SJCRH30 (cell line): ENCODE measurements around the gene DLX2. TPM values are rescaled to one million over a fixed set of nuclear protein-coding genes. Genes with fewer than 3 reads are reported as not detected.
A peak's percentile ranks its signal among the peaks of the same experiment; 100 is the strongest.
"Not testable (repeated sequence)": the region's sequence is repeated elsewhere in the genome, so short reads cannot be mapped to it uniquely, and the experiment has no call there.

Experiments
- DNase-seq, 2 experiments: peaks; one replicate each; pipeline ENCODE4 v3.0.0-alpha.2; 2015 to 2020
- H3K27ac ChIP-seq: fragments of 250-450 bp; sonication (Bioruptor Pico); 2 replicates; pipeline ENCODE4 v1.5.1; 2020; ENCODE audit warnings: mild to moderate bottlenecking, moderate library complexity
- H3K27me3 ChIP-seq: fragments of 250-450 bp; sonication (Bioruptor Pico); 2 replicates; pipeline ENCODE4 v1.5.1; 2020; ENCODE audit warnings: mild to moderate bottlenecking, moderate library complexity
- H3K36me3 ChIP-seq: fragments of 250-450 bp; sonication (Bioruptor Pico); 2 replicates; pipeline ENCODE4 v1.5.1; 2020; ENCODE audit warnings: mild to moderate bottlenecking, moderate library complexity
- H3K4me1 ChIP-seq: fragments of 250-450 bp; sonication (Bioruptor Pico); 2 replicates; pipeline ENCODE4 v1.5.1; 2020; ENCODE audit warnings: mild to moderate bottlenecking, moderate library complexity
- H3K4me3 ChIP-seq: fragments of 250-450 bp; sonication (Bioruptor Pico); 2 replicates; pipeline ENCODE4 v1.5.1; 2020; ENCODE audit warnings: mild to moderate bottlenecking, moderate library complexity
- H3K9me3 ChIP-seq: fragments of 250-450 bp; sonication (Bioruptor Pico); replicated peaks from 2 replicates; pipeline ENCODE4 v1.5.1; 2020; ENCODE audit warnings: mild to moderate bottlenecking, moderate library complexity
- total RNA-seq: library from RNA; depleted of rRNA; stranded (reverse); fragments of >200 nt; shearing (Covaris generic); gene quantifications from 2 replicates; pipeline ENCODE4 v1.2.3, GENCODE V29; 2014; rRNA removed

Gene DLX2
- 0.76 and 0.89 TPM in 2 replicates for total RNA-seq

DNA sequence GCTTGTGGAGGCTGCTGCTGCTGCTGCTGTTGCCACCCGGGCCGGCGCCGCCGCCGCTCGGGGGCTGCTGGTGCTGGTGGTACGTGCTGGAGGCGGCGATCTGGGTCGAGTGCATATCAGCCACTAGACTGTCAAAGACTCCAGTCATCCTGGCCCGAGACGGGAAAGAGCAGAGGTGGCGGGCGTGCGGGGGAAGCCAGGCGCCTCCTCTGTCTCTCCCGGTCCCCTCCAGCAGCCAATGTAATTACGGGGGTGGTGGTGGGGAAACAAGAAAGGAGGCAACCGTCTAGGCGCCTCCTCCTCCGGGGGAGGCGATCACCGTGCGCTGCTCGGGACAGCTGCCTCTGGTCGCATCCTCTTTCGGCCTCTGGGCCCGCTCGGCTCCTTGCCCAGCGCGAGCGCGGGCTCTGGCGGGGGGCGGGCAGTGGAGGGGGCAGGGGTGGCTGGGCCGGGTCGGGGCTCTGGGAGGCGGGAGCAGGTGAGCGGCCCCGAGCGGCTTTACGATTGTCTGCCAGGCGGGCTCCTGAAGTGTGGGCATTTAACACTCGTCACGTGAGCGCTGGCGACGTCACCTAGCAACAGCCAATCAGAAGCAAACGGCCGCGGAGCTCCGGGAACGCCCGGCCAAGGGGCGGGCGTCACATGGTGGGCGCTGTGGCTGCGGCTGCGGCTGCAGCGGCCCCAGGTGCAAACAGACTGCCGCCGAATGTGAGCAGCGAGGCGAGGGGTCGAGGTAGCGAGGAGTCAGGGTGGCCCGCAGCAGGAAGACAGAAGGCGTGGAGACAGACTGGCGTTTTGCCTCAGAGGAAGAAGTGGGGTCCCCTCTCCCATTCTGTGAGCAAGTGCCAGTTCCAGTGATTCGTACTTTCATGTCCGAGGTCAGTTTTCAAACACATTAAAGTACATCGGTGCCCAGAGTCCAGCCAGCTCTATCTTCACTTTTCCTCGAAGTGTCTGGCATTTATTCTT is at the start of gene DLX2:
TSS of gene DLX2 (minus strand) at position 510 of the 969 bp plus-strand sequence. CDS start at position 148, 362 bp downstream.
- Histone ChIP-seq H3K4me1 (no peaks in the 10 kb centered on the region), H3K27ac (peak within 1 kb of the TSS; percentile 18), H3K27me3 (no peaks in the 10 kb centered on the region), H3K4me3 (peak within 1 kb of the TSS; percentile 68), H3K9me3 (no peaks in the 10 kb centered on the region), H3K36me3 (no peaks in the 10 kb centered on the region)
- DNase-seq: peak; percentile 93 to 96

GRCh38 chr2:172147944-172148650 is 45.4 kb upstream of the DLX2 start:
- Histone ChIP-seq H3K9me3 (no peaks in the 10 kb centered on the region), H3K4me3 (no peak overlapping the region), H3K4me1 (no peaks in the 10 kb centered on the region), H3K36me3 (no peaks in the 10 kb centered on the region), H3K27ac (no peak overlapping the region), H3K27me3 (no peaks in the 10 kb centered on the region)
- DNase-seq: no peak

- no peaks in the 10 kb centered on the region for H3K36me3 ChIP-seq
- no peak overlapping the region for H3K4me3 ChIP-seq
- H3K27ac ChIP-seq: no peak overlapping the region
- H3K9me3 ChIP-seq: no peaks in the 10 kb centered on the region
- no peak for DNase-seq
- no peaks in the 10 kb centered on the region for H3K27me3 ChIP-seq
- no peaks in the 10 kb centered on the region for H3K4me1 ChIP-seq
These were observed 41.1 kb upstream of the DLX2 start for GRCh38 chr2:172143817-172144216.

- not testable (repeated sequence) for H3K4me1 ChIP-seq, H3K27ac ChIP-seq, H3K36me3 ChIP-seq, H3K9me3 ChIP-seq, DNase-seq, H3K27me3 ChIP-seq, H3K4me3 ChIP-seq
These were observed 36.0 kb upstream of the DLX2 start for GRCh38 chr2:172138727-172139126.

DNA sequence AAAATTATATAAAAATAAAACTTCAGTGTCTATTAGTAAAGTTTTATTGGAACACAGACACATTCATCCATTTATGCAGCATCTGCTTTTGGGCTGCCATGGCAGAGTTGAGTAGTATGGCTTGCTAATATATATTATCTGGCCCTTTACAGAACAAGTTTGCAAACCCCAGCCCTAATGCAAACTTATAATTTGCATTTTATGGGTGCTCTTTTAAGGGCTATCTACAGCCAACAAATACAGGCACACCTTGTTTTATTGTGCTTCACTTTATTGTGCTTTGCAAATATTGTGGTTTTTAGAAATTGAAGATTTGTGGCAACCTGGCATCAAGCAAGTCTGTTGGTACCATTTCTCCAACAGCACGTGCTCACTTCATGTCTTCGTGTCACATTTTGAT is 35.2 kb upstream of the DLX2 start:
- no peaks in the 10 kb centered on the region for H3K4me1 ChIP-seq
- H3K9me3 ChIP-seq: no peaks in the 10 kb centered on the region
- H3K4me3 ChIP-seq: no peak overlapping the region

DNA sequence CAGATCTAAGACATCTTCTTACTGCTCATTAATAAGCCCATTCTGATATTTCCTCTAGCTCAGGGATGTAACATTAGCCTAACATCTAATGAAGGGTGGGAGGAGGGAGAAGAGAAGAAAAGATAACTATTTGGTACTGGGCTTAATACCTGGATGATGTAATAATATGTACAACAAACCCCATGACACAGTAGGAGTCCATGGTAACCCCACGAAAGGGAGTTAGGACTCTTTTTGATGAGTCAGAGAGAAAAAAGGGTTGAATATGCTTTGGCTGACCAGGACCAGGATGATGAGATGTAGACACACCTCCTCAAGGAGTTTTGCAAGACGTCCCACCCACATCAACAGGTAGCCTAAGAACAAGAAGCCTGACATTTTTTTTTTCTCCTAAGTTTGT is 34.4 kb upstream of the DLX2 start:
- H3K4me3 ChIP-seq: no peak overlapping the region
- no peak overlapping the region for H3K27ac ChIP-seq
- H3K9me3 ChIP-seq: no peaks in the 10 kb centered on the region
- H3K27me3 ChIP-seq: no peaks in the 10 kb centered on the region
- H3K36me3 ChIP-seq: no peaks in the 10 kb centered on the region
- no peak for DNase-seq
- H3K4me1 ChIP-seq: no peaks in the 10 kb centered on the region

More for the DNA sequence above, 35.2 kb upstream of the DLX2 start:
- Histone ChIP-seq H3K27ac (no peak overlapping the region), H3K36me3 (no peaks in the 10 kb centered on the region), H3K27me3 (no peaks in the 10 kb centered on the region)
- DNase-seq: no peak

DNA sequence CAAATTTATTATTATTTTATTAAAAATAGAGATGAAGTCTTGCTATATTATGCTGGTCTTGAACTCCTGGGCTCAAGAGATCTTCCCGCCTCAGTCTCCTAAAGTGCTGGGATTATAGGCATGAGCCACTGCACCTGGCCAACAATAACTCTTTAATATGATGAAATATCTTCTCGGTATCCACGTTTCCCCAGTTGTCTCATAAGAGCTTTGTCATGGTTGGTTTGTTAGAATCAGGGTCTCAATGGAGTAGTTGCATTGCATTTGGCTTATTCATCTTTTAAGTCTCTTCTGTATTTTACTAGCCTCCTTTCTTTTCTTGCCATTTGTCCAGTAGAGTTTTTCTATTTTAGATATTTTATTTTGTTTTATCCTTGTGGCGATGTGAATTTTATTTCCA is 32.7 kb upstream of the DLX2 start:
- H3K4me3 ChIP-seq: no peak overlapping the region
- H3K27ac ChIP-seq: no peak overlapping the region
- peak in 1 of 2 experiments; percentile 16 for DNase-seq
- no peaks in the 10 kb centered on the region for H3K9me3 ChIP-seq
- no peaks in the 10 kb centered on the region for H3K27me3 ChIP-seq
- no peaks in the 10 kb centered on the region for H3K36me3 ChIP-seq
- H3K4me1 ChIP-seq: no peaks in the 10 kb centered on the region

GRCh38 chr2:172134270-172134669 is 31.6 kb upstream of the DLX2 start:
- no peaks in the 10 kb centered on the region for H3K27me3 ChIP-seq
- H3K27ac ChIP-seq: no peak overlapping the region
- DNase-seq: no peak
- H3K4me1 ChIP-seq: no peaks in the 10 kb centered on the region
- H3K9me3 ChIP-seq: no peaks in the 10 kb centered on the region
- H3K36me3 ChIP-seq: no peaks in the 10 kb centered on the region
- H3K4me3 ChIP-seq: no peak overlapping the region

DNA sequence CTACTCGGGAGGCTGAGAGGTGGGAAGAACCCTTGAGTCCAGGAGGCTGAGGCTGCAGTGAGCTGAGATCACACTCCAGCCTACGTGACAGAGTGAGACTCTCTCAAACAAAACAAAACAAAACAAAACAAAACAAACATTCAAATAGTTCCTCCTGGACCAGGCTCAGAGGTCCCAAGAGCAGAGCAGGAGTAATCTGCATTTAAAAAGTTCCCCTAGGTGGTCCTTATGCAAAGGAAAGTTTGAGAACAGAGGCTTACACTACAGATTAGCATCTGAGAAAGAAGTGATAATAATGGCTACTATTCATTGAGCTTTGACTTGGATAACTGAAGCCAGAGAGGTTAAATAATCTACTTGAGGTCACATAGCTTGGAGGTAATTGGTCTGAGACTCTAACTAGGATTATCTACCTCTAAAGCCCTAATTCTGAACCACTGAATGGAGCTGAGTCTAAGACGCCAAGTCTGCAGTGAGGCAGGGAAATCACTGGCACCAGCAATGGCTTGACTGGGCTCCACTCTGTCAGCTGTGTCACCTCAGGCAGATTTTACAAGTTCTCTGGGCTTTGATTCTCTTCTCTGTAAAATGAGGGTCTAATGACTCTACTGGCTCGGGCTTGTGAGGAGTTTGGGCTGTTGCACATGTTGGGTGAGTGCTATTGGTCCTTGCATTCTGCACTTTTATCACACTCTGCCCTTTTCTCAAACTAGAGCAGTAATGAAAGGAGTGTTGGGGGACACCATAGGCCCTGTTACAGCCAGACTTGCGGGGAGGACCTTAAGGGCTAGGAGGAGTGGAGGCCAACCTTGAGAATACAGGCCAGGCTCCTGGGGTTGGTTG is 29.2 kb upstream of the DLX2 start:
- H3K4me3 ChIP-seq: no peak overlapping the region
- H3K27ac ChIP-seq: no peak overlapping the region
- no peaks in the 10 kb centered on the region for H3K27me3 ChIP-seq
- H3K36me3 ChIP-seq: no peaks in the 10 kb centered on the region
- no peak for DNase-seq
- H3K9me3 ChIP-seq: no peaks in the 10 kb centered on the region
- no peaks in the 10 kb centered on the region for H3K4me1 ChIP-seq

DNA sequence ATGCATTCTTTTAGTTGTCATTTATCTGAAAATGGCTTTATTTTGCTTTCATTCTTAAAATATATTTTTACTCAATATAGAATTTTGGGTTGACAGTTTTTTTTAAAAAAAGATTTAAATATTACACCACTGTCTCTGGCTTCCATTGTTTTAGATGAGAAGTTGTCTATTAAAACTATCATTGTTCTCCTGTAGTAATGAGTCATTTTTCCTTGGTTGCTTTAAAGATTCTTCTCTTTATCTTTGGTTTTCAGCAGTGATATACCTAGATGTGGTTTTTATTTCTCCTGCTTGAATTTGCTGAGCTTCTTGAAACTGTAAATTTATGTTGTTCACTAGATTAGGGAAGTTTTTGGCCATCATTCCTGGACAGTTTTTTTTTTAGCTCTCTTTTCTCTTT is 26.7 kb upstream of the DLX2 start:
- Histone ChIP-seq H3K9me3 (no peaks in the 10 kb centered on the region), H3K27ac (no peak overlapping the region), H3K4me3 (no peak overlapping the region), H3K27me3 (no peaks in the 10 kb centered on the region), H3K36me3 (no peaks in the 10 kb centered on the region), H3K4me1 (no peaks in the 10 kb centered on the region)
- DNase-seq: no peak

GRCh38 chr2:172128484-172128883 is 25.8 kb upstream of the DLX2 start:
- Histone ChIP-seq H3K27ac (no peak overlapping the region), H3K36me3 (no peaks in the 10 kb centered on the region), H3K4me3 (no peak overlapping the region), H3K27me3 (no peaks in the 10 kb centered on the region), H3K4me1 (no peaks in the 10 kb centered on the region), H3K9me3 (no peaks in the 10 kb centered on the region)
- DNase-seq: no peak

DNA sequence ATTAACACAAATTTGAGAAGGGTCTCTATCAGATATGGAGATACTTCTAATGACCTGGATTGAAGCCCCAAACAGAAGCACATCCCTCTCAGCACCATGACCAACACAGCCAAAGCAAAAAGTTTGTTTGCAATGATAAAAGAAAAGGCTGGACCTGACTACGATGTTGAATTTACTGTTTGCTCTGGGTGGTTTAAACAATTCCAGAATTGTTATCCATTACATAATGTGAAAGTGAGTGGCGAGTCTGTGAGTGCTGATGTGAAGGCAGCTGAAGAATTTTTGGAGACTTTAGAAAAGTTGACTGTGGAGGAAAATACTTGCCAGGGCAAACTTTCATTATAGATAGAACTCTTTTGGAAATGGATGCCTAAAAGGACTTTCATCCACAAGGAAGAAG is 17.4 kb upstream of the DLX2 start:
- H3K36me3 ChIP-seq: no peaks in the 10 kb centered on the region
- DNase-seq: no peak
- no peak overlapping the region for H3K4me3 ChIP-seq
- H3K27ac ChIP-seq: no peak overlapping the region
- no peaks in the 10 kb centered on the region for H3K9me3 ChIP-seq
- no peaks in the 10 kb centered on the region for H3K27me3 ChIP-seq
- no peaks in the 10 kb centered on the region for H3K4me1 ChIP-seq

- no peaks in the 10 kb centered on the region for H3K4me1 ChIP-seq
- H3K9me3 ChIP-seq: no peaks in the 10 kb centered on the region
- H3K36me3 ChIP-seq: no peaks in the 10 kb centered on the region
- H3K27ac ChIP-seq: no peak overlapping the region
- DNase-seq: no peak
- no peak overlapping the region for H3K4me3 ChIP-seq
- H3K27me3 ChIP-seq: no peaks in the 10 kb centered on the region
These were observed 16.4 kb upstream of the DLX2 start for GRCh38 chr2:172119089-172119488.

GRCh38 chr2:172116107-172116506 is 13.4 kb upstream of the DLX2 start:
- DNase-seq: no peak
- no peak overlapping the region for H3K4me3 ChIP-seq
- no peaks in the 10 kb centered on the region for H3K27me3 ChIP-seq
- no peaks in the 10 kb centered on the region for H3K4me1 ChIP-seq
- no peaks in the 10 kb centered on the region for H3K9me3 ChIP-seq
- H3K27ac ChIP-seq: no peak overlapping the region
- H3K36me3 ChIP-seq: no peaks in the 10 kb centered on the region

DNA sequence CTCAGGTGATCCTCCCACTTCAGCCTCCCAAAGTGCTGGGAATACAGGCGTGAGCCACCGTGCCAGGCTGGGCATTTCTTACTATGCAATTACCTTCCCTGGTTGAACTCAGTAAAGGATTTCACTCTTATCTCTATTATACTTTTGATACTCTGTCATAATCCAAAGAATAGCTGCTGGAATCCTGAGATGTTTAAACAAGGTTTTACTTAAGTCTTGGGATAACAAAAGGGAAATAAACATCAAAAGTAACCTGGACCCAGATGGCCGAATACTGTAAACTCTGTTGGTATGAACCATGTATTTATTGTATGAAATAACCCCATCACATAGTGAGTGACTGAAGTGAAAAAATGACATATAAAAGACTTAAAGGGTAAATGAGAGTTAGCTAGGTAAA is 11.9 kb upstream of the DLX2 start:
- Histone ChIP-seq H3K4me1 (no peaks in the 10 kb centered on the region), H3K36me3 (no peaks in the 10 kb centered on the region), H3K9me3 (no peaks in the 10 kb centered on the region), H3K27ac (no peak overlapping the region), H3K27me3 (no peaks in the 10 kb centered on the region), H3K4me3 (no peak overlapping the region)
- no peak for DNase-seq
